Bronchial epithelial cell (primary cell): ENCODE data around the gene CACFD1. TPM values are rescaled to one million over a fixed set of nuclear protein-coding genes. Genes with fewer than 3 reads are reported as not detected.

Experiments used
- DNase-seq: peaks from one replicate; pipeline ENCODE4 v3.0.0-alpha.2; 2010; ENCODE audit warnings: low read depth
- FAIRE-seq: peaks from 2 replicates; lab custom pipeline; 2011; peaks lifted over from hg19 to GRCh38; lab: Jason Lieb, UNC
- H3K27me3 ChIP-seq: 2 replicates; pipeline ENCODE4 v1.5.1; 2011; ENCODE audit warnings: low read length; ENCODE audit not compliant: control insufficient read depth, insufficient read depth
- H3K36me3 ChIP-seq: 2 replicates; pipeline ENCODE4 v1.5.1; 2011; ENCODE audit warnings: low read length; ENCODE audit not compliant: control insufficient read depth, insufficient read depth
- H3K4me3 ChIP-seq: 2 replicates; pipeline ENCODE4 v1.5.1; 2011; ENCODE audit warnings: mild to moderate bottlenecking, low read depth, low read length, control low read depth
- CTCF ChIP-seq: IDR thresholded peaks from 2 replicates; pipeline ENCODE4 v1.5.1; 2011; ENCODE audit warnings: mild to moderate bottlenecking, moderate library complexity, low read length, control low read depth, inconsistent platforms; ENCODE audit not compliant: insufficient read depth, severe bottlenecking
- total RNA-seq: library from RNA; depleted of rRNA; stranded (reverse); fragments of >200 nt; gene quantifications from 2 replicates; pipeline ENCODE4 v1.2.1, GENCODE V29; 2014

Gene CACFD1
- total RNA-seq, 1 donor from 2014 or later, result 5.5 TPM

GRCh38 chr9:133490201-133490681 lies 30.5 kb downstream of the CACFD1 start:
- no peak for TF ChIP-seq CTCF
- H3K4me3 ChIP-seq, result no peak overlapping the region
- DNase-seq (no peak), FAIRE-seq (no peak)
- no peaks in the 10 kb centered on the region for H3K27me3 ChIP-seq
- H3K36me3 ChIP-seq, result no peaks in the 10 kb centered on the region

- no peaks in the 10 kb centered on the region for H3K36me3 ChIP-seq
- no peak for TF ChIP-seq CTCF
- no peaks in the 10 kb centered on the region for H3K27me3 ChIP-seq
- H3K4me3 ChIP-seq, result no peak overlapping the region
- FAIRE-seq (no peak), DNase-seq (no peak)
These were observed 31.3 kb downstream of the CACFD1 start for GRCh38 chr9:133490865-133491655.

- Histone ChIP-seq H3K4me3 (no peak overlapping the region), H3K27me3 (no peaks in the 10 kb centered on the region)
These were observed 31.8 kb downstream of the CACFD1 start for GRCh38 chr9:133491656-133491925.

GRCh38 chr9:133492061-133493021 lies 32.6 kb downstream of the CACFD1 start:
- no peak for TF ChIP-seq CTCF
- no peaks in the 10 kb centered on the region for H3K27me3 ChIP-seq
- H3K4me3 ChIP-seq, result no peak overlapping the region
- no peak for FAIRE-seq
- H3K36me3 ChIP-seq, result no peaks in the 10 kb centered on the region
- peak; percentile 15 for DNase-seq

More at GRCh38 chr9:133491656-133491925, 31.8 kb downstream of the CACFD1 start:
- H3K36me3 ChIP-seq, result no peaks in the 10 kb centered on the region
- FAIRE-seq, result no peak
- no peak for TF ChIP-seq CTCF
- DNase-seq, result no peak

- DNase-seq (no peak), FAIRE-seq (no peak)
- Histone ChIP-seq H3K4me3 (no peak overlapping the region), H3K36me3 (no peaks in the 10 kb centered on the region), H3K27me3 (no peaks in the 10 kb centered on the region)
- no peak for TF ChIP-seq CTCF
These were observed 33.6 kb downstream of the CACFD1 start for GRCh38 chr9:133493428-133493827.
